Superior temporal gyrus (tissue), 1 donor: ENCODE data around the gene RAX2.
"Not testable (repeated sequence)": the region's sequence is repeated elsewhere in the genome, so short reads cannot be mapped to it uniquely, and the experiment has no call there.

ENCODE experiments used
- DNase-seq: peaks from one replicate; pipeline ENCODE4 v3.0.0-alpha.2; 2016; ENCODE audit errors: extremely low spot score

The RAX2 gene

GRCh38 chr19:3760871-3761361 lies 11.1 kb downstream of the RAX2 start:
- no peak for DNase-seq

- DNase-seq = no peak
Measured at GRCh38 chr19:3759482-3760254, 12.4 kb downstream of the RAX2 start.

- DNase-seq = not testable (repeated sequence)
Measured at GRCh38 chr19:3758297-3758696, 13.7 kb downstream of the RAX2 start.

- not testable (repeated sequence) for DNase-seq
Measured at GRCh38 chr19:3757705-3758104, 14.3 kb downstream of the RAX2 start.

- no peak for DNase-seq
Measured at GRCh38 chr19:3753631-3754410, 18.2 kb downstream of the RAX2 start.

GRCh38 chr19:3752492-3752891 lies 19.5 kb downstream of the RAX2 start:
- no peak for DNase-seq

GRCh38 chr19:3751236-3751635 lies 20.8 kb downstream of the RAX2 start:
- DNase-seq = no peak

- DNase-seq = no peak
Measured at GRCh38 chr19:3750211-3750610, 21.8 kb downstream of the RAX2 start.

- no peak for DNase-seq
Measured at GRCh38 chr19:3748965-3749364, 23.1 kb downstream of the RAX2 start.

- DNase-seq = no peak
Measured at GRCh38 chr19:3746371-3747056, 25.5 kb downstream of the RAX2 start.

- no peak for DNase-seq
Measured at GRCh38 chr19:3745363-3746045, 26.5 kb downstream of the RAX2 start.

- DNase-seq = no peak
Measured at GRCh38 chr19:3743486-3743885, 28.5 kb downstream of the RAX2 start.

- no peak for DNase-seq
Measured at GRCh38 chr19:3740431-3740830, 31.6 kb downstream of the RAX2 start.

GRCh38 chr19:3738477-3739220 lies 33.4 kb downstream of the RAX2 start:
- no peak for DNase-seq

GRCh38 chr19:3737487-3738205 lies 34.4 kb downstream of the RAX2 start:
- DNase-seq = no peak

- DNase-seq = no peak
Measured at GRCh38 chr19:3736106-3736724, 35.8 kb downstream of the RAX2 start.

- no peak for DNase-seq
Measured at GRCh38 chr19:3734310-3734600, 37.8 kb downstream of the RAX2 start.

- no peak for DNase-seq
Measured at GRCh38 chr19:3733549-3734309, 38.3 kb downstream of the RAX2 start.

GRCh38 chr19:3732108-3732507 lies 39.9 kb downstream of the RAX2 start:
- no peak for DNase-seq
